Esophagus muscularis mucosa (tissue), 4 donors: ENCODE results near the gene PRSS53. TPM values are rescaled to one million over a fixed set of nuclear protein-coding genes. Genes with fewer than 3 reads are reported as not detected.
A peak's percentile ranks its signal among the peaks of the same experiment; 100 is the strongest.

Source experiments
- DNase-seq: peaks from one replicate; pipeline ENCODE4 v3.0.0-alpha.2; 2017; ENCODE audit errors: extremely low spot score
- H3K27ac ChIP-seq, 4 donors: fragments of 200-600 bp; sonication (generic); replicated peaks in 1 of 4; 1 replicate in 3 of 4; 2 replicates in 1 of 4; pipeline ENCODE4 v1.5.1; 2016 to 2019; ENCODE audit warnings: mild to moderate bottlenecking in 1 of 4
- H3K27me3 ChIP-seq, 4 donors: fragments of 200-600 bp; sonication (generic); one replicate each; pipeline versions ENCODE4 v1.5.1 to v1.6.0; 2016 to 2019
- H3K36me3 ChIP-seq, 4 donors: fragments of 200-600 bp; sonication (generic); one replicate each; pipeline ENCODE4 v1.5.1; 2016 to 2019
- H3K4me1 ChIP-seq, 4 donors: fragments of 200-600 bp; sonication (generic); one replicate each; pipeline ENCODE4 v1.5.1; 2016 to 2019
- H3K4me3 ChIP-seq, 4 donors: fragments of 200-600 bp; sonication (generic); 1 replicate in 2 of 4; 2 replicates in 2 of 4; pipeline ENCODE4 v1.5.1; 2016 to 2019; ENCODE audit warnings: mild to moderate bottlenecking in 4 of 4, moderate library complexity in 1 of 4
- H3K9me3 ChIP-seq, 4 donors: fragments of 200-600 bp; sonication (generic); 1 replicate in 3 of 4; 2 replicates in 1 of 4; pipeline ENCODE4 v1.5.1; 2016 to 2019
- CTCF ChIP-seq, 3 experiments: fragments of 200-600 bp in 2 of 3; fragments of 450-650 bp in 1 of 3; sonication (generic) in 2 of 3; IDR thresholded peaks; one replicate each; pipeline ENCODE4 v1.5.1; 2017 to 2019; ENCODE audit warnings: antibody characterized with exemption in 3 of 3, mild to moderate bottlenecking in 2 of 3, moderate library complexity in 1 of 3
- EP300 ChIP-seq: sonication (generic); formaldehyde crosslinking; IDR thresholded peaks from one replicate; pipeline ENCODE4 v1.6.1; 2017; ENCODE audit warnings: antibody characterized with exemption
- POLR2A ChIP-seq: fragments of 450-650 bp; IDR thresholded peaks from one replicate; pipeline ENCODE4 v1.6.1; 2017; ENCODE audit warnings: antibody characterized with exemption, moderate library complexity, mild to moderate bottlenecking, low read depth
- POLR2AphosphoS5 ChIP-seq, 2 donors: sonication (generic); formaldehyde crosslinking; IDR thresholded peaks; one replicate each; pipeline ENCODE4 v1.6.1; 2017; ENCODE audit warnings: antibody characterized with exemption in 2 of 2
- WGBS: methylation state at CpG from one replicate; pipeline ENCODE4 v1.1.5; 2018; 5-methylcytosine and 5-hydroxymethylcytosine counted together
- intact Hi-C: fragments of 100-400 bp; cut with DNase I; formaldehyde crosslinking; loops from one replicate; pipeline ENCODE4 v1.15.1; 2023
- total RNA-seq, 4 donors: library from RNA; depleted of rRNA; stranded (reverse); fragments of >200 nt; gene quantifications; one replicate each; pipeline versions ENCODE4 v1.1.0 to v1.2.1, GENCODE V29; 2016

The PRSS53 gene
- total RNA-seq, 4 donors from 2014 or later = 0.83 to 2.3 (median 1.2) TPM

- WGBS = 58% methylated on average over 2 of the region's 2 CpGs
- peaks cover 29 to 46% (median 38%) of the 10 kb centered on the region in 4 donors for H3K4me1 ChIP-seq
- peak overlapping the region in 3 of 4 donors; percentile 10 to 55 (median 37) for H3K27ac ChIP-seq
- H3K27me3 ChIP-seq = no peaks in the 10 kb centered on the region
- no peak for TF ChIP-seq EP300
- no peak for TF ChIP-seq POLR2A
- TF ChIP-seq POLR2AphosphoS5 (IDR thresholded peaks at IDR 0.05) = no peak
- no peak for TF ChIP-seq CTCF (IDR thresholded peaks at IDR 0.05)
- peaks cover 25 to 43% (median 40%) of the 10 kb centered on the region in 4 donors for H3K36me3 ChIP-seq
- H3K9me3 ChIP-seq = no peaks in the 10 kb centered on the region
- intact Hi-C loops = no loop called here
- H3K4me3 ChIP-seq = no peak overlapping the region
- no peak for DNase-seq
Observed at GRCh38 chr16:31112711-31113110, 24.0 kb upstream of the PRSS53 start.

- peaks cover 27 to 45% (median 37%) of the 10 kb centered on the region in 4 donors for H3K4me1 ChIP-seq
- 95% methylated on average over 6 of the region's 23 CpGs for WGBS
- peaks cover 25 to 43% (median 40%) of the 10 kb centered on the region in 4 donors for H3K36me3 ChIP-seq
- H3K9me3 ChIP-seq = no peaks in the 10 kb centered on the region
- no peak for DNase-seq
- intact Hi-C loops = no loop called here
- no peaks in the 10 kb centered on the region for H3K27me3 ChIP-seq
- no peak for TF ChIP-seq CTCF (IDR thresholded peaks at IDR 0.05)
- no peak for TF ChIP-seq EP300
- no peak for TF ChIP-seq POLR2A
- no peak for TF ChIP-seq POLR2AphosphoS5 (IDR thresholded peaks at IDR 0.05)
- H3K27ac ChIP-seq = no peak overlapping the region
- no peak overlapping the region for H3K4me3 ChIP-seq
Observed at GRCh38 chr16:31111881-31112466, 23.2 kb upstream of the PRSS53 start.

- peaks cover 29 to 44% (median 38%) of the 10 kb centered on the region in 4 donors for H3K4me1 ChIP-seq
- intact Hi-C loops = no loop called here
Observed at GRCh38 chr16:31110106-31111034, 21.6 kb upstream of the PRSS53 start.

GRCh38 chr16:31109622-31110021, 20.9 kb upstream of the PRSS53 start:
- WGBS = 86% methylated on average over 8 of the region's 12 CpGs
- Histone ChIP-seq H3K27me3 (no peaks in the 10 kb centered on the region), H3K27ac (peak overlapping the region in 2 of 4 donors; percentile 88 to 90), H3K36me3 (peaks cover 25 to 43% (median 40%) of the 10 kb centered on the region in 4 donors), H3K4me1 (peaks cover 29 to 44% (median 40%) of the 10 kb centered on the region in 4 donors), H3K4me3 (peak overlapping the region in 1 of 4 donors; percentile 90), H3K9me3 (no peaks in the 10 kb centered on the region)
- TF ChIP-seq POLR2A = no peak
- TF ChIP-seq CTCF (IDR thresholded peaks at IDR 0.05) = no peak
- TF ChIP-seq EP300 = no peak
- TF ChIP-seq POLR2AphosphoS5 (IDR thresholded peaks at IDR 0.05) = no peak
- intact Hi-C loops = loop anchor here (5.0 kb wide), 1 partner anchor 33 kb away; no protein-coding TSS in a partner anchor
- DNase-seq = no peak

More at GRCh38 chr16:31110106-31111034, 21.6 kb upstream of the PRSS53 start:
- Histone ChIP-seq H3K36me3 (peaks cover 25 to 43% (median 40%) of the 10 kb centered on the region in 4 donors), H3K27me3 (no peaks in the 10 kb centered on the region), H3K9me3 (no peaks in the 10 kb centered on the region), H3K4me3 (no peak overlapping the region), H3K27ac (no peak overlapping the region)
- 82% methylated on average over 11 of the region's 26 CpGs for WGBS
- no peak for DNase-seq
- no peak for TF ChIP-seq CTCF (IDR thresholded peaks at IDR 0.05)
- TF ChIP-seq EP300 = no peak
